ENCODE measurements around the gene KCNK6.

DNA sequence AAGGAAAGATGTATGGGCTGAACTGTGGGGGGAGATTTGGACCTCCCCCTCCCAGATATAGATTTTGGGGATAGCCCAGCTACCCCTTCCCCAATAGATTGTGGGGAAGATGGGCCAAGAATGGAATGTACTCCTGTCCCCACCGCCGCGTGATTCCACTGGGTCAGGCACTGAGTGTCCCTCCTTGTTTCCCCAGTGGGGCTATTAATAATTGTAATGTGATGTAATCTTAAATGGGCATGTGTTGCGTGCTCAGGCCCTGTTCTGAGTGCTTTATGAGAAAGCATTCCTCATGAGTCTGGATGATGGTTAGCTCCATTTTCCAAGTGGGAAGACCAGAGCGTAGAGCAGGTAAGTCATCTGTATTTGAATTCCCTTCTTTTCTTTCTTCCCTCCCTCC is 56.1 kb downstream of the KCNK6 start:
- TF ChIP-seq, protein P1, sequence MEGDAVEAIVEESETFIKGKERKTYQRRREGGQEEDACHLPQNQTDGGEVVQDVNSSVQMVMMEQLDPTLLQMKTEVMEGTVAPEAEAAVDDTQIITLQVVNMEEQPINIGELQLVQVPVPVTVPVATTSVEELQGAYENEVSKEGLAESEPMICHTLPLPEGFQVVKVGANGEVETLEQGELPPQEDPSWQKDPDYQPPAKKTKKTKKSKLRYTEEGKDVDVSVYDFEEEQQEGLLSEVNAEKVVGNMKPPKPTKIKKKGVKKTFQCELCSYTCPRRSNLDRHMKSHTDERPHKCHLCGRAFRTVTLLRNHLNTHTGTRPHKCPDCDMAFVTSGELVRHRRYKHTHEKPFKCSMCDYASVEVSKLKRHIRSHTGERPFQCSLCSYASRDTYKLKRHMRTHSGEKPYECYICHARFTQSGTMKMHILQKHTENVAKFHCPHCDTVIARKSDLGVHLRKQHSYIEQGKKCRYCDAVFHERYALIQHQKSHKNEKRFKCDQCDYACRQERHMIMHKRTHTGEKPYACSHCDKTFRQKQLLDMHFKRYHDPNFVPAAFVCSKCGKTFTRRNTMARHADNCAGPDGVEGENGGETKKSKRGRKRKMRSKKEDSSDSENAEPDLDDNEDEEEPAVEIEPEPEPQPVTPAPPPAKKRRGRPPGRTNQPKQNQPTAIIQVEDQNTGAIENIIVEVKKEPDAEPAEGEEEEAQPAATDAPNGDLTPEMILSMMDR (IDR thresholded peaks at IDR 0.05; ENCODE audit: borderline replicate concordance, extremely low read depth, low read length, poor library complexity, severe bottlenecking): no peak
- TF ChIP-seq EZH2 (IDR thresholded peaks at IDR 0.05; ENCODE audit: borderline replicate concordance, low read depth, low read length, severe bottlenecking): no peak
